MM.1S (cell line): ENCODE data around the gene MNAT1.

Experiments used
- DNase-seq: peaks from one replicate; pipeline ENCODE4 v3.0.0-alpha.2; 2015
- H2AFZ ChIP-seq: fragments of 300-600 bp; sonication (generic); 2 replicates; pipeline ENCODE4 v1.6.0; 2016; ENCODE audit warnings: antibody characterized with exemption, low read length
- H3F3A ChIP-seq: fragments of 300-600 bp; sonication (generic); 2 replicates; pipeline ENCODE4 v1.6.1; 2016; ENCODE audit warnings: mild to moderate bottlenecking, antibody characterized with exemption, low read length, moderate library complexity, mixed read lengths; ENCODE audit not compliant: insufficient read depth
- H3K27ac ChIP-seq: fragments of 300-600 bp; sonication (generic); 2 replicates; pipeline ENCODE4 v1.5.1; 2016; ENCODE audit warnings: mild to moderate bottlenecking, low read length
- H3K27me3 ChIP-seq: fragments of 300-600 bp; sonication (generic); replicated peaks from 2 replicates; pipeline ENCODE4 v1.6.0; 2016; ENCODE audit warnings: low read length; ENCODE audit not compliant: insufficient read depth
- H3K36me3 ChIP-seq: fragments of 300-600 bp; sonication (generic); replicated peaks from 2 replicates; pipeline ENCODE4 v1.6.1; 2016; ENCODE audit warnings: mild to moderate bottlenecking, low read length, mixed read lengths; ENCODE audit not compliant: insufficient read depth
- H3K4me1 ChIP-seq: fragments of 300-600 bp; sonication (generic); 2 replicates; pipeline ENCODE4 v1.6.1; 2016; ENCODE audit warnings: low read length, mixed read lengths
- H3K4me2 ChIP-seq: fragments of 300-600 bp; sonication (generic); 2 replicates; pipeline ENCODE4 v1.6.0; 2016; ENCODE audit warnings: low read depth, low read length
- H3K4me3 ChIP-seq: fragments of 300-600 bp; sonication (generic); 2 replicates; pipeline ENCODE4 v1.5.1; 2016; ENCODE audit warnings: low read length, mixed read lengths
- H3K79me2 ChIP-seq: fragments of 300-600 bp; sonication (generic); 2 replicates; pipeline ENCODE4 v1.6.1; 2016; ENCODE audit warnings: mixed run types, low read length, mixed read lengths
- H3K9ac ChIP-seq: fragments of 300-600 bp; sonication (generic); 2 replicates; pipeline ENCODE4 v1.6.1; 2016; ENCODE audit warnings: low read length, mixed read lengths
- H3K9me2 ChIP-seq: fragments of 300-600 bp; sonication (generic); replicated peaks from 2 replicates; pipeline ENCODE4 v1.6.1; 2016; ENCODE audit warnings: mild to moderate bottlenecking, low read length, mixed read lengths; ENCODE audit not compliant: insufficient read depth
- H3K9me3 ChIP-seq: fragments of 300-600 bp; sonication (generic); replicated peaks from 2 replicates; pipeline ENCODE4 v1.6.1; 2016; ENCODE audit warnings: mild to moderate bottlenecking, low read length, mixed read lengths; ENCODE audit not compliant: insufficient read depth
- H4K20me1 ChIP-seq: fragments of 300-600 bp; sonication (generic); 2 replicates; pipeline ENCODE4 v1.6.1; 2016; ENCODE audit warnings: mild to moderate bottlenecking, low read length, moderate library complexity, mixed read lengths; ENCODE audit not compliant: insufficient read depth
- EZH2 ChIP-seq: fragments of 300-600 bp; sonication (generic); optimal IDR thresholded peaks from 2 replicates; pipeline ENCODE3; 2017; ENCODE audit warnings: low read depth, mild to moderate bottlenecking, antibody characterized with exemption, low read length, mixed read lengths
- EZH2phosphoT487 ChIP-seq: fragments of 300-600 bp; sonication (generic); IDR thresholded peaks from 2 replicates; pipeline ENCODE4 v1.6.1; 2018; ENCODE audit warnings: antibody characterized with exemption, low read length
- TF ChIP-seq, protein P1 (sequence below): fragments of 300-600 bp; sonication (generic); IDR thresholded peaks from 2 replicates; pipeline ENCODE4 v1.5.1; 2016; ENCODE audit warnings: antibody characterized with exemption, low read length, mixed read lengths

Gene MNAT1

DNA sequence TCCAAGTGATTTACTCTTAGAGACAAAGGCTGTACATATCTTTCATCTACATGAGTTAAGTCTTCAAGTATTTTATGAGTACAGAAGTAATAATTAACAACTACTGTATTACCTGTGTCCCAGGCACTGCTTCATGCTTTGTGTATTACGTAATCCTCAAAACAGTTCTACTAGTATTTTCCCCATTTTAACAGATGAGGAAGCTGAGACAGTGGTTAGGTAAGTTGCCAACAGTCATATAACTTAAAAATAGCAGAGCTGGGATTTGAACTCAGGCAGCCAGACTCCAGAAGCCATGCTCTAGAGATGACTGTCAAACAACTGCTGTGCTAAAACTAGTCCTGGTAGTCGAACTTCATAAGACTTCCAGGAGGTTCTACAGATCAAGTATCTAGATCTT, 235.6 kb downstream of the MNAT1 start:
- H3K4me3 ChIP-seq, result no peak overlapping the region
- H3K36me3 ChIP-seq, result no peaks in the 10 kb centered on the region
- no peaks in the 10 kb centered on the region for H3K9me2 ChIP-seq
- no peak overlapping the region for H2AFZ ChIP-seq
- no peaks in the 10 kb centered on the region for H3K27me3 ChIP-seq
- no peaks in the 10 kb centered on the region for H3K79me2 ChIP-seq
- H3K27ac ChIP-seq, result no peak overlapping the region
- no peaks in the 10 kb centered on the region for H3K9me3 ChIP-seq
- no peaks in the 10 kb centered on the region for H3F3A ChIP-seq
- no peak overlapping the region for H3K9ac ChIP-seq
- TF ChIP-seq EZH2phosphoT487 (no peak), EZH2 (no peak)
- TF ChIP-seq, protein P1, sequence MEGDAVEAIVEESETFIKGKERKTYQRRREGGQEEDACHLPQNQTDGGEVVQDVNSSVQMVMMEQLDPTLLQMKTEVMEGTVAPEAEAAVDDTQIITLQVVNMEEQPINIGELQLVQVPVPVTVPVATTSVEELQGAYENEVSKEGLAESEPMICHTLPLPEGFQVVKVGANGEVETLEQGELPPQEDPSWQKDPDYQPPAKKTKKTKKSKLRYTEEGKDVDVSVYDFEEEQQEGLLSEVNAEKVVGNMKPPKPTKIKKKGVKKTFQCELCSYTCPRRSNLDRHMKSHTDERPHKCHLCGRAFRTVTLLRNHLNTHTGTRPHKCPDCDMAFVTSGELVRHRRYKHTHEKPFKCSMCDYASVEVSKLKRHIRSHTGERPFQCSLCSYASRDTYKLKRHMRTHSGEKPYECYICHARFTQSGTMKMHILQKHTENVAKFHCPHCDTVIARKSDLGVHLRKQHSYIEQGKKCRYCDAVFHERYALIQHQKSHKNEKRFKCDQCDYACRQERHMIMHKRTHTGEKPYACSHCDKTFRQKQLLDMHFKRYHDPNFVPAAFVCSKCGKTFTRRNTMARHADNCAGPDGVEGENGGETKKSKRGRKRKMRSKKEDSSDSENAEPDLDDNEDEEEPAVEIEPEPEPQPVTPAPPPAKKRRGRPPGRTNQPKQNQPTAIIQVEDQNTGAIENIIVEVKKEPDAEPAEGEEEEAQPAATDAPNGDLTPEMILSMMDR, result no peak
- no peaks in the 10 kb centered on the region for H3K4me1 ChIP-seq
- DNase-seq, result no peak
- no peaks in the 10 kb centered on the region for H4K20me1 ChIP-seq
- no peak overlapping the region for H3K4me2 ChIP-seq

DNA sequence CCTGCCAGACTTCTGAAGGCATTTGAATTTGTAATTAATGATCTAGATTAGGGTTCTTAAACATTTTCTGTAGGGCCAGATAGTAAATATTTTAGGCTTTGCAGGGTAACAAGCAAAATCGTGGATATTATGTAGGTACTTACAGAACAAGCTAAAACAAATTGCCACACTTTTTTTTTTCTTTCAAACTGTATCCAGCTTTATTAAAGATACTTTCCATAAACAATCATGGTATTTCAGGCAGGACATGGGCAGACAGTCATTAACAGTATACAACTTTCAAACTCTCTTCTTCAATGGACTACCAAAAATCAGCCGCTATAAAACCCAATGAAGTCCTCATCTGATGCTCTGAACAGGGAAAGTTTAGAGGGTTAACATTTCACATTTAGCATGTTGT, 236.7 kb downstream of the MNAT1 start:
- no peak overlapping the region for H3K9ac ChIP-seq
- H3K4me2 ChIP-seq, result no peak overlapping the region
- no peaks in the 10 kb centered on the region for H3K4me1 ChIP-seq
- H2AFZ ChIP-seq, result no peak overlapping the region
- no peaks in the 10 kb centered on the region for H3F3A ChIP-seq
- no peaks in the 10 kb centered on the region for H3K27me3 ChIP-seq
- H4K20me1 ChIP-seq, result no peaks in the 10 kb centered on the region
- no peak overlapping the region for H3K4me3 ChIP-seq
- H3K36me3 ChIP-seq, result no peaks in the 10 kb centered on the region
- TF ChIP-seq, protein P1, result no peak
- no peak for TF ChIP-seq EZH2
- no peak for TF ChIP-seq EZH2phosphoT487
- H3K27ac ChIP-seq, result no peak overlapping the region
- no peaks in the 10 kb centered on the region for H3K9me3 ChIP-seq
- no peaks in the 10 kb centered on the region for H3K79me2 ChIP-seq
- H3K9me2 ChIP-seq, result no peaks in the 10 kb centered on the region
- DNase-seq, result no peak

DNA sequence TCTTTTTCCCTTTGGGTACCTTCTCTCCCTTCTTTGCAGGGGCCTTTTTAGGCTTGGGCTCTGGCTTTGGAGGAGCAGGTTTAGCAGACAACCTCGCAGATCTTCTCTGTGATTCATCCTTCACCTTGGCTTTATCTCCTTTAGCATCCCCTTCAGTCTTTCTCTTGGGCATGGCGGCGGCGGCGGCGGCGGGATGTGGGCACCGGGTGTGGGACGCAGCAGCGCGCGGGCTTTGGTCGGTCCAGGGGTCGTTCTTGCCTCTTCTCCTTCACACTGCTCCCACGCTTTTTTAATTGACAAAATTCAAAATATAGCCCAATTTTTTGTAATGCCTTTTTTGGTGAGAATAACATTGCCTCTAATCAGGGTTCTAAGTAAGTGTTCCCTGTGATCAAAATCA, 237.7 kb downstream of the MNAT1 start:
- Histone ChIP-seq H3K79me2 (no peaks in the 10 kb centered on the region), H3K27me3 (no peaks in the 10 kb centered on the region), H3K4me2 (no peak overlapping the region), H4K20me1 (no peaks in the 10 kb centered on the region), H3F3A (no peaks in the 10 kb centered on the region), H3K4me3 (no peak overlapping the region), H3K9me2 (no peaks in the 10 kb centered on the region), H2AFZ (no peak overlapping the region), H3K9me3 (no peaks in the 10 kb centered on the region), H3K27ac (no peak overlapping the region), H3K36me3 (no peaks in the 10 kb centered on the region), H3K4me1 (no peaks in the 10 kb centered on the region), H3K9ac (no peak overlapping the region)
- no peak for DNase-seq
- no peak for TF ChIP-seq EZH2phosphoT487
- TF ChIP-seq EZH2, result no peak
- TF ChIP-seq, protein P1, result no peak
